ENCODE results near the gene PTPRQ. TPM values are rescaled to one million over a fixed set of nuclear protein-coding genes. Genes with fewer than 3 reads are reported as not detected.

Gene PTPRQ
- total and polyA plus RNA-seq, 8 donors = 0.29 to 0.92 (median 0.55) TPM; not detected in 5

- DNase-seq = no peak
- Histone ChIP-seq H3K36me3 (no peaks in the 10 kb centered on the region), H3K27ac (no peak overlapping the region), H3K4me1 (no peaks in the 10 kb centered on the region), H3K27me3 (no peaks in the 10 kb centered on the region), H3K4me3 (no peak overlapping the region), H3K9me3 (no peaks in the 10 kb centered on the region)
- intact Hi-C loops (cut with DNase I; ENCODE audit: low total_unique reads) = no loop called here
- no peak for TF ChIP-seq EP300 (IDR thresholded peaks at IDR 0.05)
- TF ChIP-seq POLR2A (IDR thresholded peaks at IDR 0.05) = no peak
- no peak for TF ChIP-seq CTCF (IDR thresholded peaks at IDR 0.05)
- no peak for TF ChIP-seq POLR2AphosphoS5 (IDR thresholded peaks at IDR 0.05)
- 44 to 60% (median 53%) methylated on average over 6 of the region's 6 CpGs for WGBS, 5 donors
These were observed 190.9 kb downstream of the PTPRQ start for GRCh38 chr12:80634903-80635302.

- H3K27ac ChIP-seq = no peak overlapping the region
- H3K4me1 ChIP-seq = no peaks in the 10 kb centered on the region
- no peak overlapping the region for H3K4me3 ChIP-seq
- 74 to 84% (median 82%) methylated on average over 4 of the region's 4 CpGs for WGBS, 5 donors
- no peaks in the 10 kb centered on the region for H3K36me3 ChIP-seq
- H3K27me3 ChIP-seq = no peaks in the 10 kb centered on the region
- no peak for TF ChIP-seq POLR2AphosphoS5 (IDR thresholded peaks at IDR 0.05)
- no peak for TF ChIP-seq EP300 (IDR thresholded peaks at IDR 0.05)
- no peak for TF ChIP-seq POLR2A (IDR thresholded peaks at IDR 0.05)
- no peak for TF ChIP-seq CTCF (IDR thresholded peaks at IDR 0.05)
- DNase-seq = no peak
- intact Hi-C loops (cut with DNase I; ENCODE audit: low total_unique reads) = no loop called here
- no peaks in the 10 kb centered on the region for H3K9me3 ChIP-seq
These were observed 192.8 kb downstream of the PTPRQ start for GRCh38 chr12:80636832-80637231.

GRCh38 chr12:80641936-80642335 is 197.9 kb downstream of the PTPRQ start:
- no peak overlapping the region for H3K27ac ChIP-seq
- WGBS, 5 donors = 82 to 93% (median 91%) methylated on average over 2 of the region's 2 CpGs
- intact Hi-C loops (cut with DNase I; ENCODE audit: low total_unique reads) = no loop called here

GRCh38 chr12:80643961-80644360 is 199.9 kb downstream of the PTPRQ start:
- no peak overlapping the region for H3K27ac ChIP-seq
- H3K4me1 ChIP-seq = no peaks in the 10 kb centered on the region

More at GRCh38 chr12:80641936-80642335, 197.9 kb downstream of the PTPRQ start:
- Histone ChIP-seq H3K36me3 (no peaks in the 10 kb centered on the region), H3K27me3 (no peaks in the 10 kb centered on the region), H3K4me3 (no peak overlapping the region), H3K4me1 (no peaks in the 10 kb centered on the region), H3K9me3 (no peaks in the 10 kb centered on the region)
- no peak for DNase-seq
- TF ChIP-seq CTCF (IDR thresholded peaks at IDR 0.05) (no peak), POLR2AphosphoS5 (IDR thresholded peaks at IDR 0.05) (no peak), EP300 (IDR thresholded peaks at IDR 0.05) (no peak), POLR2A (IDR thresholded peaks at IDR 0.05) (no peak)

More at GRCh38 chr12:80643961-80644360, 199.9 kb downstream of the PTPRQ start:
- Histone ChIP-seq H3K36me3 (no peaks in the 10 kb centered on the region), H3K27me3 (no peaks in the 10 kb centered on the region), H3K9me3 (no peaks in the 10 kb centered on the region), H3K4me3 (no peak overlapping the region)
- intact Hi-C loops (cut with DNase I; ENCODE audit: low total_unique reads) = no loop called here
- DNase-seq = no peak
- TF ChIP-seq CTCF (IDR thresholded peaks at IDR 0.05) = no peak
- TF ChIP-seq EP300 (IDR thresholded peaks at IDR 0.05) = no peak
- no peak for TF ChIP-seq POLR2A (IDR thresholded peaks at IDR 0.05)
- no peak for TF ChIP-seq POLR2AphosphoS5 (IDR thresholded peaks at IDR 0.05)
- WGBS, 5 donors = 38 to 55% (median 43%) methylated on average over 2 of the region's 2 CpGs
